22Rv1 (cell line): ENCODE measurements around the gene XPR1.

Experiments used
- H3K27ac ChIP-seq: fragments of 450-650 bp; 2 replicates; pipeline ENCODE4 v1.5.1; 2017
- CTCF ChIP-seq: fragments of 450-650 bp; IDR thresholded peaks from 2 replicates; pipeline ENCODE4 v1.5.1; 2017; ENCODE audit warnings: mild to moderate bottlenecking
- ZFX ChIP-seq: fragments of 450-650 bp; IDR thresholded peaks from 2 replicates; pipeline ENCODE4 v1.6.1; 2017; ENCODE audit warnings: antibody characterized with exemption, borderline replicate concordance

XPR1 gene

GRCh38 chr1:180939073-180939710, 307.4 kb downstream of the XPR1 start:
- TF ChIP-seq ZFX (no peak), CTCF (no peak)
- H3K27ac ChIP-seq: no peak overlapping the region

- no peak for TF ChIP-seq ZFX
- TF ChIP-seq CTCF: no peak
- H3K27ac ChIP-seq: no peak overlapping the region
Measured at GRCh38 chr1:180939711-180940103, 307.9 kb downstream of the XPR1 start.
